Measurements from ENCODE around the gene COPS6.
A peak's percentile ranks its signal among the peaks of the same experiment; 100 is the strongest.

COPS6 gene

GRCh38 chr7:100102950-100103840 lies 14.4 kb downstream of the COPS6 start:
- no peak for DNase-seq

- DNase-seq: no peak
Measured at GRCh38 chr7:100105534-100105933, 16.8 kb downstream of the COPS6 start.

GRCh38 chr7:100106633-100107032 lies 17.9 kb downstream of the COPS6 start:
- no peak for DNase-seq

GRCh38 chr7:100107125-100107737 lies 18.5 kb downstream of the COPS6 start:
- DNase-seq: no peak

- DNase-seq: no peak
Measured at GRCh38 chr7:100107890-100108289, 19.1 kb downstream of the COPS6 start.

- no peak for DNase-seq
Measured at GRCh38 chr7:100109521-100110163, 20.9 kb downstream of the COPS6 start.

- no peak for DNase-seq
Measured at GRCh38 chr7:100111156-100111555, 22.4 kb downstream of the COPS6 start.

GRCh38 chr7:100111914-100112313 lies 23.1 kb downstream of the COPS6 start:
- no peak for DNase-seq

- no peak for DNase-seq
Measured at GRCh38 chr7:100115026-100115425, 26.3 kb downstream of the COPS6 start.

- no peak for DNase-seq
Measured at GRCh38 chr7:100118388-100119071, 29.8 kb downstream of the COPS6 start.

- DNase-seq: peak; percentile 42
Measured at GRCh38 chr7:100119072-100119969, 30.6 kb downstream of the COPS6 start, which contains the start of the genes CNPY4 and TAF6. TSS of gene CNPY4 (plus strand) at chr7:100119634. CDS start at chr7:100119745, 111 bp downstream. TSS of gene TAF6 (minus strand) at chr7:100119358. CDS start at chr7:100114209, 5,149 bp downstream.

- no peak for DNase-seq
Measured at GRCh38 chr7:100119970-100120732, 31.4 kb downstream of the COPS6 start.

GRCh38 chr7:100120733-100121036 lies 31.9 kb downstream of the COPS6 start:
- DNase-seq: no peak

- DNase-seq: no peak
Measured at GRCh38 chr7:100122067-100122466, 33.3 kb downstream of the COPS6 start.

GRCh38 chr7:100122568-100122967 lies 33.8 kb downstream of the COPS6 start:
- DNase-seq: no peak

- DNase-seq: no peak
Measured at GRCh38 chr7:100124301-100125230, 35.8 kb downstream of the COPS6 start.

GRCh38 chr7:100126239-100126930 lies 37.6 kb downstream of the COPS6 start:
- no peak for DNase-seq

- DNase-seq: peak; percentile 50
Measured at GRCh38 chr7:100126931-100127865, 38.4 kb downstream of the COPS6 start, which contains the start of gene MBLAC1. TSS of gene MBLAC1 (plus strand) at chr7:100126967. CDS start at chr7:100127396, 429 bp downstream.
